NCI-H2029 (cell line): ENCODE data around the gene E2F6.

Experiments
- DNase-seq: peaks from one replicate; lab custom pipeline; 2025; lab: John Stamatoyannopoulos, UW

E2F6 gene

DNA sequence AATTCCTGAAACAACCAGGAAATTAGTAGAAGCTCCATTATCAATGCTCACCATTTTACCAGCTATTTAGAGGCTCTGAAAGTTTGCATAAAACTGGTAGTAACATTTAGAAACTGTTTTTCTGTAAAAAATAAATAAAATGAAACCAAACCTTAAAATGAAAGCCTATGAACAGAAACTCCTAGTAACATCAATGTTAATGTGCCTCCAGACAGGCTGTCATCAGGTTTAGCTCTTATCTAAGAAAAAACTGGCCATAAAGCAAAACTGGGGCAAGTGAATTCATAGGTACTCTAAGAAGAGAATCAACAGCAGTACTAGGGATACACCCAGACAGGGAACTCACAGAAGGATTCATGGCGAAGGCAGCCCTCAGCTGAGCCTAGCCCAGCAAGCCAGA is 8.0 kb downstream of the E2F6 start:
- DNase-seq: no peak

DNA sequence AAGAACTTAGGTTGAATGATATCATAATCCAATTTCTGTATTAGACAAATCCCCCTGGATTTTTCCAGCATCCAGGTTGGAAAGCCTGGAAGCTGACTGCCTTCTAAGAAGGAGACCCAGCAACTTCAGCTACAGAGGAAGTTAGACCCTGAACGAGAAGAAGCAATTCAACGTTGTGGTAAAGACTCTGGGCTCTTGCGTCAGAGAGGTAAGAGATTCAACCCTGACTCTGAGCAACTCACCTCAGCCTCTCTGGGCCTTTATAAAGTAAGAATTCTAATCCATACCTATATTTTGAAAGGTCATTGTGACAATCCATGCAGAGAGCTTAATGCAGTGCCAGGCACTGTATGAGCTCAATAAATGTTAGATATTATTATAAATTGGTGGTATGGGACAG is 9.7 kb downstream of the E2F6 start:
- DNase-seq: no peak

DNA sequence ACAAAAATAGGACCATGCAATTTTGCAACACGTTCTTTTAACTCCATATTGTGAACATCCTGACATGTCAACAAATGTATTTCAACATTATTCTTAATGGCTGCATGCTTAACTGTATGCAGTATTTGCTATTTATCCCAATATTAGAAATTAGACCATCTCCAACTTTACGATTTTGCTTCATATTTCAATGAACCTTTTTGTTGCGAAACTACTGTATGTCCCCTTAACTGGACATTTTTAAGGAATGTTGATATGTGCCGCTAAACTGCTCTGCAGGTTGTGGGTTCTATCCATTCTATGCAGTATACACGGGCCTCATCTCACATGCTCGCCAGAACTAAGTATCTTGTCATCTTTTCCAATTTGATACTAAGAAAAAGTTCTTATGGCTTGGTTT is 11.1 kb downstream of the E2F6 start:
- no peak for DNase-seq

DNA sequence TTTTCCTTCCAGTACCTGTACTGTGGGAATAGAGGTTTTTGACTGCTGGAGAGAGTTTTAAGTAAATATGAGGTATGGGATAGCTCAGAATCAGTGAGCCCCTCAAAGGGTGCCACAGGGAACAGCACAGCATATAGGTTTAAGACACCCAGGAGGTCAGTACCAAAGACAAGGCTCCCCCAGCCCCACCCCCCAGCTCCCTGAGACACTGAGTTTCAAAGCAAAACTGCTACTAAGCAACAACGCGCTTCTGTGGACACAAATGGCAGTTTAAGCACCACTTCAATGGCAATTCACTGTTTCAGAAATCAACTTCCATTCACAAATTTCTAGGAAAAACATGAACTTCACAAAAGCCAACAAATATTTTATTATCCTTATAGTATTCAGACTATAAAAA is 15.2 kb downstream of the E2F6 start:
- DNase-seq: no peak

DNA sequence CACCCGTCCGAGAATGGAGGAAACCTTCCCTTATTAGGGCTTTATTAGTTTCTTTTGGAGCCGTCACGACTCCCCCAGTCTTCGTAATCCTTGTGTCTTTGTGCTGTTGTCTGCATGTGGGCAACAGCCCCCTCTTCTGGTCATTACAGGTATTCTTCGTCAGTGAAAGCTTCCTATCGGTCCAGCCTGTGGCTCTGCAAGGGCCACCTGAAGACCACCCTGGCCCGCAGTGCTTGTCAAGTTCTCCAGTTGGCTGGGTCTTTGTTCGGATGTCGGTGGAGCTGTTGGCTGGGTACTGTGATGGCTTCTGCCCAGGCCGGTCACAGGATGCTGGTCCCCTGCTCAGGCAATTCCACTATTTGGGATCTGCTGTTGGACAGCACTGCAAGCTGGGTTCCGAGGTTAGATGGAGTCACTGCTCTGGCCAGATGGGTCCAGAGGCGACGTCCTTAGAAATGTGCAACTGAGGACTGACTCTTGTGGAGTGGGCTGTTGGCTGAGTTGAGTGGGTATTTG is 19.2 kb downstream of the E2F6 start:
- no peak for DNase-seq

DNA sequence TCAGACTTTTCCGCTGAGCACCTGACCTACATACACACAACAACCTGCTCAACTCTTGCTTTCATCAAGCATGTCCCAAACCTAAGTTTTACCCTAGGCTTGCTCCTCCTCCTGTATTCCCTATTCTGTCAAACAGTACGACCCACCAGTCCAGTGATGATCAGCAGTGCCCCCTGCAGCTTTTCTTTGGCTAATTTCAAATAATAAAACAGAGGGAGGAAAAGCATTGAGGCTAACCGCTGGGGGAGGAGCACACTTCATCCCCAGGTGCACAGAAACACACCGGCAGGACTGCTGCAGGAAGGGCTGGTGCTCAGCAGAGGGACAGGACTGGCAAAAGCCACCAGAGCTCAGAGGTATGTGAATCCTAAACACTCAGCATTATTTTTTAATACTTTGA is 21.2 kb downstream of the E2F6 start:
- no peak for DNase-seq

DNA sequence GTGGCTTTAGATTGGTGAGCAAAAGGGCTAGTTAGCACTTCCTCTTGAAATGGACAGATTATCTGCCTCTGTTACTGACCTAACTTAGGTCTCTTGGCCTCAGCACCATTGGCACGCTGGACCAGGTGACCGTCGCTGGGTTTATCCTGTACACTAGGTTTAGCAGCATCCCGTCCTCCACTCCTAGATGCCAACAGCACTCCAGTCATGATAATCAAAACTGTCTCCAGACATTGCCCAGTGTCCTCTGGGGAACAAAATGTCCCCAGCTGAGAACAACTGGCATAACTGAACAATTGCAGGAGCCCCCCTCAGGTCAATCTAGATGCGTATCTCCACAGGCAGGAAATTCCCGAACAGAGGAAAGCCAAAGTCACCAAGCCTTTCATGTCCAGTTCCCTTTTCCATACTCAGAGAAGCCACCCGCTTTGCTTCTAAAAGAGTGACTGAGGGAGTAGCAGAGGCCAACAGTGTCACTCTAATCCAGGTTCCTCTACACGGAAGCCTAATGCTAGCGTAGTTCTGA is 27.3 kb downstream of the E2F6 start:
- no peak for DNase-seq

DNA sequence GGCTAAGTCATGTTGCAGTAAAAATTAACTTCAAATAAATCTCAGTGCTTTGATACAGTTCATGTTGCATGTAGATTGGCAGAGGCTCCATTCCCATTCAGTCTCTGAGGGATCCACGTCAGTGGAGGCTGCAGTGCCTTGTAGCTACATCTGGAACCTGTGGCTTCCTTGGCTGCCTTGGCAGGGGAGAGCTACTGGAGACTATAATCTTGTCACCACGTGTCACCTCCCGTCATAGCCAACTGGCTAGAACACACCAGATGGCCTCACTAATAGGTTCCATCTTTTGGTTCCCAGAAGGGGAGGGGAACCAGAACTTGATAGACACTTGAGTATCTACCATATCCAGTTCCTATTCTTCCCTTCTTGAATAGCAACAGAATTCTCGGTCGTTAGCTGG is 28.4 kb downstream of the E2F6 start:
- DNase-seq: no peak

DNA sequence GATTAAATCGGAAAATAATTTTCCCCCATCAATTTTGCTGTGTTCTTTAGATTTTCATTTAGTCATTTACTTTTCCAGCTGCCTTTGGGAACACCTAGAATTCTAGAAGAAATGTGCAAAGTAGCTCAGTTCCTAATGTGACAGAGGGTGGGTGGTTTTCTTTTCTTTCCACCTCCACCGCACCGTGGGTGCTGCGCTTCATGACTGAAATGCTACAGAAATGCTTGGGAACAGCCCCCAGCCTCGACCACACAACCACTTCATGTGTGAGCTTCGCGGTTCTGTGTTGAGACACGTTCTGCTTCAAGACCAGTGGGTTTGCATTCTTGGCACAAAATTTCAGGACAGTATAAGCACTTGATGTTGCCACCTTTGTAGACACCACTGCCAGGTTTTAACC is 30.9 kb downstream of the E2F6 start:
- no peak for DNase-seq

DNA sequence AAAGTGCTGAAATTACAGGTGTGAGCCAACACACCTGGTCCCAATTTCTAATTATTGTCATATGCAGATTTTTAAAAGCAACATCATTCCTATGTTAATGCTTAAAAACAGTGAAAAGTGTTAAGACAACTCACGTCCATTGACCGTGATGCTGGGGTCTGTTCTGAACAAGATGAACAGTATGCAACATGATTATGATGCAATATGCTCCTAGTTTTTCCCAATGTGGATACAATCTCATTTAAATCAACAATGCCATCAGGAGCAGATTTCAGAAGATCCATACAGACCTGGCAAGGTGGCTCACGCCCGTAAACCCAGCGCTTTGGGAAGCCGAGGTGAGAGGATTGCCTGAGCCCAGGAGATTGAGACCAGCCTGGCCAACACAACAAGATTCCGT is 31.5 kb downstream of the E2F6 start:
- DNase-seq: no peak

DNA sequence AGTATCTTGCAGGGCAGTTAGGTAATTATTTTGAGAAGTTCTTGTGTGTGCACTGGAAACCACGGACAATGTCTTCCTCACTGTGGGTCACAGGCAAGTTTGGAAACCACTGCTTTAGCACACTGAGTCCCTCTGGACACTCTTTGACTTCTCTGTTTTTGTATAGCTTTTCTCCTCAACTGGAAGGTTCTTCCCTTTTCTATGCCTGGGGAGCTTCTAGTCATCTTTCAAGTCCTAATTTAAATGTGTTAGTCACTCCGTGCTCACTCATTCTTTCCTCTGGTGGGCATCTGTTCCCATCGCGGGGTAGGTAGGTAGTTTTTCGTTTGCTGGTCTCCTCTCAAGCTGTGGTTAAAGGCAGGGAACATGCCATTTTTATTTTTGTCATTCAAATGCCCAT is 32.1 kb downstream of the E2F6 start:
- no peak for DNase-seq

DNA sequence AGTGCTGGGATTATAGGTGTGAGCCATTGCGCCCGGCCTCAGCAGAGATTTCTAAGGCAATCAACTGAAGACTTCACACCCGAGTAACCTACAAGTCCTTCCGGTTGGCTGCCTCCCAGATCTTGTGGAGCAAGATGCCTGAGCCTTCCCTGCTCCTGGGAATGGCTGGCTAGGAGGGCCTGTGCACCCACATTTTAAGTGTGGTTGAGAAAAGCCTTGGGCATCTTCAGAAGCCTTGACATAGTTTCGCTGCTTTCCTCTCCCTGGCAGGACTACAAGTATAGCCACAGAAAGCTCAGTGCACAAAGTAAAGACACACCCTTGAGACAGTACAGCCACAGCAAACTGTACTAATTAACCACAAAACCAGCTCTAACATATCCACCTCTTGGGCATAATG is 35.2 kb downstream of the E2F6 start:
- DNase-seq: no peak

DNA sequence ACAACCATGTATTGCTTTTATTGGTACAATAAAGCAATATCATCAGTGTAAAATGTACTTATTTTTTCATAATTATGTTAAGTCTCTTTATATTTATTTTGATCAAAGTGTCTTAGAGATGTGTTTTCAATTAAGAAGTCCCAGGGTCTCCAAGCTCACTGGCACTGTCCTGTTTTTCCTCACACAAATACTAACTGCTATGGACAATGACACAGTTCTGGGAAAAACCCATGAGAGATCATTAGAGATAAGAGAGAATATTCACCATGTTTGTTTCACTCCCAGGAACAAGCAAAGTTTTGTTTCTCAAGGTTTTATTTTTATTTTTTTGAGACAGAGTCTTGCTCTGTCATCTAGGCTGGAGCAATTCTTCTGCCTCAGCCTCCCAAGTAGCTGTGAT is 38.7 kb downstream of the E2F6 start:
- no peak for DNase-seq

DNA sequence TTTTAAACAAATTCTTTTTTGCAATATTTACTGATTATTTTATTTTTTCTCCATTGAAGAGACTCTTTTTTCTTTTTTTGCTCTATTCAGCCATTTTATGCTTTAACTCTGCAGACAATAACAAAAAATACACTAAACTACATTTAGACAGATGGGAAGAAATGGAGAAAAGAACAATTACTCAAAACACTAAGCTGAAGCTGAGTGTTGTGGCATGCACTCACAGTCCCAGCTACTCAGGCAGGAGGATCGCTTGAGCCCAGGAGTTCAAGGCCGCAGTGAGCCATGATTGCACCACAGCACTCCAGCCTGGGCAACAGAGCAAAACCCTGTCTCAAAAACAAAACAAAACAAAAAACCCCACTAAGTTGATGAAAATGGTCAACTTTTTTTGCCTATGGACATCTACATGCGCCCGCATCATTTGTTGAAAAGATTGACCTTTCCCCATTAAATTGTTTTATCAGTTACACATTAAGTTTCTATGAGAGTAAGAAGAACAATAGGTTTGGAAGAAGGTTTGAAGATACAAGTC is 43.0 kb downstream of the E2F6 start:
- no peak for DNase-seq

DNA sequence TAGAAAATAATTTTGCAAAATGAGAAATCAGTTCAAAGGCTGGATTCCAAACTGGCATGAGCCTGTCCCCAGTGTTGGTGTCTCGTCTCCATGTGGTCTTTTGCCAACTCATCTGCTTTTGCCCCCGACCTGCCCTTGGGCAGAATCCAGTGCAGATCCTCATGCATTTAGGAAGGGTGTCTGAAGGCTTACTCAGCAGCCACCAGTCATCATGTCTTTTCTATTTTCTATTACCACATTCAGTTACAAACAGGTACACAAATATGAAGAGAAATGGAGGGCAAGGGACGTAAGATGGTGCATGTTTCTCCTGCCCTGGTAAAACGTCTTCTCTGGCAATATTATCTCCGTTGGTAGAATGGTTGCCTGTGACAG is 43.5 kb downstream of the E2F6 start:
- DNase-seq: no peak

DNA sequence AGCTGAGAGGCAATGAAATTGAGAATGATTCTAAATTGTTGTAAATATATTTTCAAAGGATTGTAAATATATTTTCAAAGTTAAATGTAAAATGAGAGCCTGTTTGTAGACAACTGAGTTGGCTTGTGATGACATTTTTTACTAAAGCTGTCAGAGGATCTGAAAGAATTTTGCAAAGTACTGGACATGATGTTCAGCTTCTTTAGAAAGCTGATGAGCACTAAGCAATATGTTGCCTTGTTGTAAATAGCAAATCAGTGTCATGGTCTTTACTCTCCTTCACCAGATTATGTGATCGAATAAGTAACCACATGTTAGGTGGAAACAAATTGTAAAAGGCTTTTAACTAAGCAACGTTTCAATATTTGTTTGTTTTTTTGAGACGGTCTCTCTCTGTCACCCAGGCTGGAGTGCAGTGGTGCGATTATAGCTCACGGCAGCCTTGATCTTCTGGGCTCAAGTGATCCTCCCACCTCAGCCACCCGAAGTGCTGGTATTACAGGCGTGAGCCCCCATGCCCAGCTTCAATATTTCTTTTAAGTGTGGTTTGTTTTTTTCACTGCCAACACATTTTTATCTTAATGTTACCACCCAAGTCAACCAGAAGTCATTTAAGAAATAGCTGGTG is 44.0 kb downstream of the E2F6 start:
- DNase-seq: no peak

DNA sequence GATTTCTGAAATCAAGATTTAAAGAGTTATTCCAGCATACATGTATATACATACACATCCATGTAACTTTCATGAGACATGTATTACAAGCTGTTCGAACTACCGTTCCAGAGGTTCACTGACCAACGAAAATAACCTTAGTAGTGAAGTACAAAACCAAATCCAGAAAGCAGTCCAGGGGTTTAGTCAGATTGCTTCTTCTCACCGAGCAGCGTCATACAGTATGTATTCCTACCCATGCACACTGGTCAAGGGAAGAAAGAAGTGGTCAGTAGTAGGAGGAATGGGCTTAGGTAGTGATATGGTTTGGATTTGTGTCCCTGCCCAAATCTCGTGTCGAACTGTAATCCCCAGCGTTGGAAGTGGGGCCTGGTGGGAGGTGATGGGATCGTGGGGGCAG is 45.3 kb downstream of the E2F6 start:
- no peak for DNase-seq

DNA sequence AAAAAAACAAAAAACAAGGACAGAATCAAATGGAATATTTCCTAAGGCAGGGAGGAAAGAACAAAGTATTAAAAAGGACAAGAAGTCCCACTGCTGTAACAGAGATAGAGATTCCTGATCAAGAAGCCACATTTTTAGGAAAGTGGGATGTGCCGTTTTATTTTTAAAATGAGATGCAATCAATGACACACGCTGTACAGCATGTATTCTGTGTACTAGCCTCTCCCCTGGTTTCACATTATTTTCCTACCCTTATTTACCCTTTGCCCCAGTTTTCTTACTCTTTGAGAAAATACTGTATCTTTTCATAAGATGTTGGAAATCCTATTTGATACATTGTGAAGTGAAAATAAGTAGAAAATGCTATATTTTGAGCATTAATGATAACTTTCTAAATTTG is 45.8 kb downstream of the E2F6 start:
- DNase-seq: no peak

DNA sequence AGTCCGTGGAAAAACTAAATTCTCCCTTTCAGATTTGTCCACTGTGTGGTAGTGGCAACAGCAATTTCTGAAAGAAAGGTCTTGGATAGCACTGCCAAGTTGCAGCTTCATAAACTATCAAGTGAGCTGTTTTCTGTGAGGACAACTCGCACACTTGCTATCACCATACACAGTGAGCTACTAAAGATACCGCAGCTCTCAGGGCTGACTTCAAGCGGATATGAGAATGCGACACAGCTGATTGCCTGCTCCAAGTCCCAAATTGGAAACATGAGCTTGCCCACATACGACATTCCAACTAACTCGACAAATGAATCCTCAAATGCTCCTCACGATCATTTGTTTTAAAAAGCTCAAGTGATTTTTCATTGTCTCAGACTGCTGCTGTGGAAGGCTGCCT is 46.2 kb downstream of the E2F6 start:
- no peak for DNase-seq

DNA sequence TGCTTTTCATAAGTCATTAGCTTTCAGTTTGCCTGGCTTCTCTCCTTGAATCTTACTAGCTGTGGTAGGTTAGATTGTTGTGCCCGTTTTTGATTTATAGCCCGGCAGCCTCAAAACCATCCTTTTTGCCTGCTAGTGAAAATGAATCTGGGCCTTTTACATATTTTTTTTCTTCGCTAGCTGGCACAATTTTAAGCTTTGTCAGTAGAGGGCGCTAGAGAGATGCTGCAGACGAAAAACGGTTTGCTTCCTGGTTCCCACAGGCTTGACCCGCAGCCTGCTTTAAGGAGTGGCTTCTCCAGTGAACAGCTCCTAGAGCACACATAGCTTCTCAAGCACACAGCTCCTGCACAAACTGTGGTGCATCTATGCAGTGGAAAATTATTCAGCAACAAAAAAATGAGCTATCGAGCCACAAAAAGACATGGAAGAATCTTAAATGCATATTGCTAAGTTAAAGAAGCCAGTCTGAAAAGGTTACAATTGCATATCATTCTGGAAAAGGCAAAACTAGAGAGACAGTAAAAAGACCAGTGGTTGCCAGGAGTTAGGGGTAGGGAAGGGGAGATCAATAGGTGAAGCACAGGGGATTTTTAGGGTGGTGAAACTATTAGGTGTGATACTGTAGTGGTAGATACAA is 47.9 kb downstream of the E2F6 start:
- DNase-seq: no peak

DNA sequence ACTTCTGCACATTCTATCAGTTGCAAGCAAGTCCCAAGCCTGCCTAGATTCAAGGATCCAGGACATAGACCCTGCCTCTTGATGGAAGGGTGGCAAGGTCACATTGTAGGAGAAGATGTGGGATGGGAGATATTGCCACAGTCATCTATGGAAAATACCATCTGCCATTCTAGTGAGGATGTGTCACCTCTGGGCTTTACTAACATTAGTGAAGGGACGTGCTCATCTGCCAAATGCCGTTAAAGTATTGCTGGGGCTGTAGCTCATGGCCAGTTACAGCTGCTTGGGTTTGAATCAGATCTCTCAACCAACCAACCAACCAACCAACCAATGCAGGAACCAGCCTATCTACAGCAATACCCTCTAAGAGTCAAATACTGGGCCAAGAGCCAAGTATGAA is 49.0 kb downstream of the E2F6 start:
- DNase-seq: no peak

DNA sequence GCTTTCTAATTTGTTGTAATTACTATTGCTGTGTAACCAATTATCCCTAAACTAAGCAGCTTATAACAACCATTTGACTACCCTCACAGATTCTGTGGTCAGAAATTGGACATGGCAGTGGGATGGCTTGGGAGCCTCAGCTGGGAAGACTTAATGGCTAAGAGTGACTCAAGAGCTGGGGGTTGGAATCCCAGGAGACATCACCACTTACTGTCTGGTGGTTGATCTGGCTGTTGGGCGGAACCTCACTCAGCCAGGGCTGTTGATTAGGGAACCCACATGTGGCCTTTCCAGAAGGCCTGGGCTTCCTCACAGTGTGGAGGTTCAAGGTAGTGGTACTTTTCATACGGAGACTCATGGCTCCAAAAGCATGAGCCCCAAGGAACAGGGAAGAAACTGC is 49.8 kb downstream of the E2F6 start:
- DNase-seq: no peak

DNA sequence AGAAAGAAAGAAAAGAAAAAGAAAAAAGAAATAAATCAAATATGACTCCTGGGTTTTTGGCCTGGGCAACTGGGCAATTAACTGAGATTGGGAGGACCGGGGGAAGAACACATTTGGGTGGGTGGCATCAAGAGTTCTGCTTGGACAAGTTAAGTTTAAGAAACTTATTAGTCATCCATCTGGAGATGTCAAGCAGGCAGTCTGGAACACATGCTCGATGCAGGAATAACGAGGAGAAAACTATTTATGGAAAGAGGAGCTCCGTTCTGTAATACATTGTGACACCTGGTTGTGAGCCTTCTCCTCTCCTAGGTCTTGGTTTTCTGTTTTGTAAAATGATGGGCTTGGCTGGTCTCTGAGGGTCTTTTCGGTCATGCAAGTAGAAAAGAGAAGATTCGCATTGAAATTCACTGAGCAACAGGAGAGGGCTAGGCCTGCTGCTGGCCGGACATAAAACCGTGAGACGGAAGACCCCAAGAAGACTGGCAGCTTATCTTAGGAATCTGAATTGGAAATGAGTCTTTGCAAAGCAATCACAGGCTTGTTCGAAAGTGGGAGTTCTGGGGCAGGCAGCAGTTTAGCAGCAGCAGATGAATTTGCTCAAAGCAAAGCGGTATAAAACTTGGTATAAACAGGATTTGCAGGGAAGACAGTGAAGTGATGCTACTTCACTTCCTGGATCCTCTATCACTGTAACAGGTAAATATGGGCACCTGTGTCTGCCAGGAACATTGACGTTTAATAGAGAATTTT is 51.4 kb downstream of the E2F6 start:
- DNase-seq: no peak
